A549 (cell line): ENCODE measurements around the gene TPO. TPM values are rescaled to one million over a fixed set of nuclear protein-coding genes. Genes with fewer than 3 reads are reported as not detected.

Experiments used
- ATAC-seq, 2 experiments: fragments of 200-7000 bp in 1 of 2; fragments of >200 bp in 1 of 2; cut with Nextera tagmentation in 1 of 2; cut with Tn5 transposase in 1 of 2; 3 replicates each; pipeline versions ENCODE4 v1.8.0 to v1.9.1; 2018 to 2020; ENCODE audit warnings: mild to moderate bottlenecking in 1 of 2, moderate library complexity in 1 of 2
- CTCF ChIA-PET: fragments of 300-600 bp; sonication (Branson Sonifier 250); formaldehyde crosslinking; extraction: SDS; loops from one replicate; lab custom pipeline; 2021; ENCODE audit warnings: antibody characterized with exemption, inconsistent platforms; lab: Yijun Ruan, JAX
- POLR2A ChIA-PET: fragments of 350-600 bp; formaldehyde crosslinking; extraction: SDS; loops from one replicate; lab custom pipeline; 2021; ENCODE audit warnings: antibody characterized with exemption, inconsistent platforms; lab: Yijun Ruan, JAX
- DNase-seq, 2 experiments: peaks; one replicate each; pipeline versions ENCODE4 v3.0.0 to v3.0.0-alpha.2; 2011 to 2016; ENCODE audit warnings: low read depth in 1 of 2, low spot score in 1 of 2
- FAIRE-seq: peaks from 2 replicates; lab custom pipeline; 2011; peaks lifted over from hg19 to GRCh38; lab: Jason Lieb, UNC
- H3K27ac ChIP-seq, 2 experiments: fragments of >200 bp; sonication (Bioruptor Twin); formaldehyde crosslinking; 3 replicates each; pipeline ENCODE4 v1.5.1; 2016 to 2017
- H3K4me1 ChIP-seq: fragments of >200 bp; sonication (Bioruptor Twin); formaldehyde crosslinking; 3 replicates; pipeline ENCODE4 v1.6.1; 2016
- H3K4me2 ChIP-seq: fragments of >200 bp; sonication (Bioruptor Twin); formaldehyde crosslinking; 3 replicates; pipeline ENCODE4 v1.6.1; 2016
- H3K4me3 ChIP-seq: fragments of >200 bp; sonication (Bioruptor Twin); formaldehyde crosslinking; 3 replicates; pipeline ENCODE4 v1.5.1; 2016
- H3K9me3 ChIP-seq: fragments of >200 bp; sonication (Bioruptor Twin); formaldehyde crosslinking; 3 replicates; pipeline ENCODE4 v1.6.1; 2016
- CBX2 ChIP-seq: fragments of 200-600 bp; sonication (generic); IDR thresholded peaks from 2 replicates; pipeline ENCODE4 v1.6.1; 2016; ENCODE audit warnings: low read depth, mild to moderate bottlenecking, borderline replicate concordance
- CHD4 ChIP-seq: fragments of 200-600 bp; sonication (generic); IDR thresholded peaks from 2 replicates; pipeline ENCODE4 v1.6.1; 2016; ENCODE audit warnings: antibody characterized with exemption, mild to moderate bottlenecking, borderline replicate concordance
- CTCF ChIP-seq: fragments of >200 bp; sonication (Bioruptor Twin); formaldehyde crosslinking; IDR thresholded peaks from 3 replicates; pipeline ENCODE4 v1.5.1; 2016
- EHF ChIP-seq: fragments of 250-450 bp; sonication (Bioruptor Pico); IDR thresholded peaks from 2 replicates; pipeline ENCODE4 v1.5.0; 2020; ENCODE audit warnings: mild to moderate bottlenecking
- EHMT2 ChIP-seq: fragments of 200-600 bp; sonication (generic); IDR thresholded peaks from 2 replicates; pipeline ENCODE4 v1.6.1; 2016; ENCODE audit warnings: antibody characterized with exemption, low read depth, mild to moderate bottlenecking, moderate library complexity
- ESRRA ChIP-seq: fragments of 150-350 bp; IDR thresholded peaks from 2 replicates; pipeline ENCODE4 v1.6.1; 2014; ENCODE audit warnings: mild to moderate bottlenecking, low read length, borderline replicate concordance
- FOSB ChIP-seq: fragments of 250-450 bp; sonication (Bioruptor Pico); IDR thresholded peaks from 2 replicates; pipeline ENCODE4 v1.5.0; 2020; ENCODE audit warnings: mild to moderate bottlenecking, moderate library complexity
- FOSL2 ChIP-seq, 2 experiments: fragments of 450-650 bp in 1 of 2; fragments of >200 bp in 1 of 2; sonication (Bioruptor Twin) in 1 of 2; formaldehyde crosslinking; IDR thresholded peaks; 2 replicates each; pipeline versions ENCODE4 v1.5.0 to v1.6.1; 2016 to 2020; ENCODE audit warnings: mild to moderate bottlenecking in 1 of 2, moderate library complexity in 1 of 2
- GATA3 ChIP-seq: IDR thresholded peaks from 2 replicates; pipeline ENCODE4 v1.6.1; 2012; ENCODE audit warnings: borderline replicate concordance
- HEYL ChIP-seq: fragments of 250-450 bp; sonication (Bioruptor Pico); IDR thresholded peaks from 2 replicates; pipeline ENCODE4 v1.8.0; 2021; ENCODE audit warnings: mild to moderate bottlenecking, moderate library complexity
- MAFK ChIP-seq: fragments of 450-650 bp; IDR thresholded peaks from 2 replicates; pipeline ENCODE4 v1.6.1; 2014; ENCODE audit not compliant: partially characterized antibody
- MYC ChIP-seq: IDR thresholded peaks from 2 replicates; pipeline ENCODE4 v1.6.1; 2012; ENCODE audit warnings: mild to moderate bottlenecking, inconsistent platforms, low read length, improper control_type of control experiment, borderline replicate concordance
- NPAS2 ChIP-seq: fragments of 250-450 bp; sonication (Bioruptor Pico); IDR thresholded peaks from 2 replicates; pipeline ENCODE4 v1.8.0; 2022; ENCODE audit warnings: mild to moderate bottlenecking, moderate library complexity, borderline replicate concordance
- PBX3 ChIP-seq: IDR thresholded peaks from 2 replicates; pipeline ENCODE4 v1.6.1; 2012
- RARB ChIP-seq: fragments of 250-450 bp; sonication (Bioruptor Pico); IDR thresholded peaks from 2 replicates; pipeline ENCODE4 v1.8.0; 2021; ENCODE audit warnings: mild to moderate bottlenecking, moderate library complexity
- REST ChIP-seq: fragments of 200-600 bp; sonication (generic); IDR thresholded peaks from 2 replicates; pipeline ENCODE4 v1.6.1; 2016; ENCODE audit warnings: antibody characterized with exemption, mild to moderate bottlenecking, moderate library complexity
- RNF2 ChIP-seq: fragments of 200-600 bp; sonication (generic); IDR thresholded peaks from 2 replicates; pipeline ENCODE4 v1.6.1; 2016; ENCODE audit warnings: low read depth, mild to moderate bottlenecking, antibody characterized with exemption, moderate library complexity, borderline replicate concordance
- SREBF2 ChIP-seq: fragments of 450-650 bp; IDR thresholded peaks from 2 replicates; pipeline ENCODE4 v1.6.1; 2014; ENCODE audit warnings: mild to moderate bottlenecking, moderate library complexity
- TP53 ChIP-seq: fragments of 250-450 bp; sonication (Bioruptor Pico); IDR thresholded peaks from 2 replicates; pipeline ENCODE4 v1.5.0; 2021; ENCODE audit warnings: mild to moderate bottlenecking, moderate library complexity
- USF2 ChIP-seq: fragments of 450-650 bp; IDR thresholded peaks from 2 replicates; pipeline ENCODE4 v1.6.1; 2014; ENCODE audit warnings: antibody characterized with exemption
- ZFP36 ChIP-seq: fragments of 450-650 bp; IDR thresholded peaks from 2 replicates; pipeline ENCODE4 v1.6.1; 2014; ENCODE audit warnings: borderline replicate concordance; ENCODE audit not compliant: partially characterized antibody
- ZSCAN20 ChIP-seq: fragments of 250-450 bp; sonication (Bioruptor Pico); IDR thresholded peaks from 2 replicates; pipeline ENCODE4 v1.8.0; 2022; ENCODE audit warnings: mild to moderate bottlenecking, moderate library complexity
- WGBS: methylation state at CpG from one replicate; pipeline ENCODE4 v1.1.6; 2017; ENCODE audit errors: missing lambda C conversion rate; 5-methylcytosine and 5-hydroxymethylcytosine counted together
- polyA plus RNA-seq, 4 experiments: library from polyadenylated mRNA; depleted of rRNA in 3 of 4; stranded (reverse); fragments of >200 nt; fragmentation: RNase III in 1 of 4; extraction: RNeasy Plus Mini Kit Qiagen cat#74134 plus additional on column Dnase treatment in 1 of 4; gene quantifications; 2 replicates in 3 of 4; 3 replicates in 1 of 4; pipeline ENCODE4 v1.2.3, GENCODE V29; 2011 to 2017

The TPO gene
- polyA plus RNA-seq, 2 of the 4 experiments (the other 2 are of a cell fraction), result 0.05 TPM; not detected in 1

- no peak for TF ChIP-seq RNF2
- no peak for TF ChIP-seq PBX3
- TF ChIP-seq CTCF, result no peak
- no peak for TF ChIP-seq TP53
- TF ChIP-seq GATA3, result no peak
- TF ChIP-seq USF2, result no peak
- TF ChIP-seq SREBF2, result no peak
- TF ChIP-seq MYC, result no peak
- Histone ChIP-seq H3K4me2 (no peak overlapping the region), H3K9me3 (no peaks in the 10 kb centered on the region), H3K4me3 (no peak overlapping the region), H3K4me1 (no peaks in the 10 kb centered on the region), H3K27ac (no peak overlapping the region)
- POLR2A ChIA-PET, result no interaction called here
- CTCF ChIA-PET, result interaction anchor here (0.6 kb wide), 1 partner anchor 24 kb away, joined by 3 read pairs; no protein-coding TSS in a partner anchor
- no peak for DNase-seq
- no peak for FAIRE-seq
- no peak for ATAC-seq
- 44% methylated on average over 5 of the region's 5 CpGs for WGBS
Measured at GRCh38 chr2:1517786-1518185, 104.5 kb downstream of the TPO start.

- no peak overlapping the region for H3K27ac ChIP-seq
- H3K4me1 ChIP-seq, result no peaks in the 10 kb centered on the region
- POLR2A ChIA-PET, result no interaction called here
- 49% methylated on average over 3 of the region's 3 CpGs for WGBS
- ATAC-seq (no peak), FAIRE-seq (no peak), DNase-seq (no peak)
- no peak overlapping the region for H3K4me2 ChIP-seq
- TF ChIP-seq CTCF, result no peak
- TF ChIP-seq USF2, result no peak
- no peak for TF ChIP-seq NPAS2 (CRISPR knock-in tag)
- TF ChIP-seq ZSCAN20, result no peak
- TF ChIP-seq CBX2, result no peak
- TF ChIP-seq EHF (CRISPR knock-in tag), result no peak
- H3K4me3 ChIP-seq, result no peak overlapping the region
- CTCF ChIA-PET, result no interaction called here
- H3K9me3 ChIP-seq, result no peaks in the 10 kb centered on the region
Measured at GRCh38 chr2:1518331-1518803, 105.1 kb downstream of the TPO start.

GRCh38 chr2:1518867-1519530, 105.7 kb downstream of the TPO start:
- Histone ChIP-seq H3K4me1 (no peaks in the 10 kb centered on the region), H3K27ac (no peak overlapping the region), H3K4me3 (no peak overlapping the region), H3K9me3 (no peaks in the 10 kb centered on the region), H3K4me2 (no peak overlapping the region)
- WGBS, result 31% methylated on average over 10 of the region's 10 CpGs
- FAIRE-seq (no peak), DNase-seq (no peak), ATAC-seq (no peak)
- ChIA-PET POLR2A (no interaction called here), CTCF (no interaction called here)
- TF ChIP-seq FOSB (CRISPR knock-in tag) (no peak), ZFP36 (no peak), REST (no peak), RARB (CRISPR knock-in tag) (no peak), CHD4 (no peak), EHMT2 (no peak), HEYL (CRISPR knock-in tag) (no peak), MAFK (no peak), ESRRA (no peak), FOSL2 (IDR thresholded peaks at IDR 0.05) (no peak), FOSL2 (CRISPR knock-in tag; IDR thresholded peaks at IDR 0.05) (no peak)
